Fibroblast of lung (primary cell): Measurements from ENCODE around the gene STARD4. TPM values are rescaled to one million over a fixed set of nuclear protein-coding genes. Genes with fewer than 3 reads are reported as not detected.

Source experiments
- DNase-seq, 2 donors: peaks; one replicate each; pipeline versions ENCODE4 v3.0.0 to v3.0.0-alpha.2; 2010; ENCODE audit warnings: low read depth in 2 of 2
- H2AFZ ChIP-seq: 2 replicates; pipeline ENCODE4 v1.5.1; 2012; ENCODE audit warnings: low read length, control low read depth, inconsistent platforms
- H3K27ac ChIP-seq: 2 replicates; pipeline ENCODE4 v1.5.1; 2011; ENCODE audit warnings: low read length, control low read depth; ENCODE audit not compliant: insufficient read depth
- H3K27me3 ChIP-seq: 2 replicates; pipeline ENCODE4 v1.5.1; 2011; ENCODE audit warnings: mild to moderate bottlenecking, low read length; ENCODE audit not compliant: control insufficient read depth, insufficient read depth
- H3K36me3 ChIP-seq: 2 replicates; pipeline ENCODE4 v1.5.1; 2011; ENCODE audit warnings: low read length; ENCODE audit not compliant: control insufficient read depth, insufficient read depth
- H3K4me1 ChIP-seq: 2 replicates; pipeline ENCODE4 v1.5.1; 2011; ENCODE audit warnings: low read length; ENCODE audit not compliant: control insufficient read depth, insufficient read depth; ENCODE audit errors: extremely low read depth
- H3K4me2 ChIP-seq: 2 replicates; pipeline ENCODE4 v1.5.1; 2011; ENCODE audit warnings: low read length, control low read depth; ENCODE audit not compliant: insufficient read depth; ENCODE audit errors: extremely low read depth
- H3K4me3 ChIP-seq, 4 experiments: fragments of 200-600 bp in 1 of 4; sonication (generic) in 1 of 4; replicated peaks in 1 of 4; 2 replicates each; pipeline ENCODE4 v1.5.1; 2011 to 2016; ENCODE audit warnings: low read length in 4 of 4, low read depth in 3 of 4, mild to moderate bottlenecking in 3 of 4, control low read depth in 2 of 4, inconsistent platforms in 1 of 4, mixed read lengths in 1 of 4; ENCODE audit not compliant: insufficient read depth in 1 of 4; ENCODE audit errors: control extremely low read depth in 1 of 4
- H3K79me2 ChIP-seq: 2 replicates; pipeline ENCODE4 v1.5.1; 2012; ENCODE audit warnings: mild to moderate bottlenecking, low read length, inconsistent platforms; ENCODE audit not compliant: control insufficient read depth, insufficient read depth
- H3K9ac ChIP-seq: 2 replicates; pipeline ENCODE4 v1.5.1; 2011; ENCODE audit warnings: mild to moderate bottlenecking, low read length, control low read depth; ENCODE audit not compliant: insufficient read depth
- H3K9me3 ChIP-seq: 2 replicates; pipeline ENCODE4 v1.5.1; 2012; ENCODE audit warnings: low read depth, low read length; ENCODE audit not compliant: control insufficient read depth, insufficient read depth
- H4K20me1 ChIP-seq: 2 replicates; pipeline ENCODE4 v1.5.1; 2011; ENCODE audit warnings: low read length; ENCODE audit not compliant: control insufficient read depth, insufficient read depth; ENCODE audit errors: extremely low read depth
- EZH2 ChIP-seq: IDR thresholded peaks from 2 replicates; pipeline ENCODE4 v1.5.1; 2012; ENCODE audit warnings: low read length, control low read depth, mild to moderate bottlenecking; ENCODE audit errors: missing control alignments
- polyA plus RNA-seq, 2 donors: library from polyadenylated mRNA; depleted of rRNA in 1 of 2; stranded (reverse) in 1 of 2; unstranded in 1 of 2; fragments of >200 nt; gene quantifications; 2 replicates each; pipeline ENCODE4 v1.2.1, GENCODE V29; 2011 to 2012; ENCODE audit warnings: missing spikeins in 1 of 2
- total RNA-seq: library from RNA; depleted of rRNA; stranded (reverse); fragments of >200 nt; gene quantifications from 2 replicates; pipeline ENCODE4 v1.2.1, GENCODE V29; 2014
- TF ChIP-seq, protein P1 (sequence below), 2 donors: IDR thresholded peaks in 1 of 2; conservative IDR thresholded peaks in 1 of 2; 1 replicate in 1 of 2; 2 replicates in 1 of 2; pipeline ENCODE4 v1.5.1; 2011 to 2012; ENCODE audit warnings: low read length in 2 of 2, control low read depth in 1 of 2, inconsistent platforms in 1 of 2, low read depth in 1 of 2, mild to moderate bottlenecking in 1 of 2

Gene STARD4
- total and polyA plus RNA-seq, 2 donors (not counting 1 experiment from before 2014, with no cell fraction given): 74.6 to 154 TPM

DNA sequence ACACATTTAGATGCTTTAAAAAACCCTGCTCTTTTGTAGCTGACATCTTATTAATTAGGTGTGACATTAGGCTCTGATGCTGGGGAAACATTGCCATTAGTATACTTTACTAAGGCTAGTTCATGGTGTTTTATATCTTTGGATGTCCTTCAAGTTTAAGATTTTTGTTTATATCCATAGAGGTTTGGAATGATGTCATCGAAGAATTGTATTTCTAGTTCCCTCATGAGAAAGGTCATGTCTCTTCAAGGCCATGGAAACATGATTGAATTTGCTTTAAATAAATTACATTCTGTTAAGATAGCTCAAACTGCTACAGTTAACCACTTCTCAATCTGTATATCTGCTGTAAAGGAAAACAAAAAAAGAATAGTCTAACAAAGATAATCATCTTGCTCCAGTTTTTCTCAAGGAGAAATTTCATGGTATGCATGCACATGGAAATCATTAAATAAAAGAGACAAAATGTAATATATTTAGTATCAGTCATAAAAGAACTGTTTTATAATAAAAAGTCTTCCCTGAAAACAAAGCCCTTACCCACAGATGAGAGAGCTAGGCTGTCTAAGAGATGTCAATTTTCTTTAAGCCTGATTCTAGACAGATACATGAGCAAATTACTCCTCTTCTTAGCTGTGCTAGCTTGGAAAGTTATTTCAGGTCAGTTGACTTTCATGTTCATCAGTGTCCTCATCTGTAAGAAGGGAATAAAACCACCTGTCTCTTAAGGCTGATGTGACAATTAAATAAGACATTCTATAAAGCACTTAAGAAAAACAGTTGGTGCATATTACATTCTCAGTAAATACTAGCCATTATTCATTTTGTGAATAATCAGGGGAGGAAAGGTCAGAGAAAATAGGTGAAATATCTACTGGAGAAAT, 25.0 kb upstream of the STARD4 start:
- peaks cover 2% of the 10 kb centered on the region for H3K4me1 ChIP-seq
- no peaks in the 10 kb centered on the region for H3K36me3 ChIP-seq
- H3K9me3 ChIP-seq: no peaks in the 10 kb centered on the region
- H4K20me1 ChIP-seq: no peaks in the 10 kb centered on the region
- H3K79me2 ChIP-seq: no peaks in the 10 kb centered on the region
- DNase-seq: peak; percentile 18 to 92
- H3K27ac ChIP-seq: no peak overlapping the region
- TF ChIP-seq, protein P1, sequence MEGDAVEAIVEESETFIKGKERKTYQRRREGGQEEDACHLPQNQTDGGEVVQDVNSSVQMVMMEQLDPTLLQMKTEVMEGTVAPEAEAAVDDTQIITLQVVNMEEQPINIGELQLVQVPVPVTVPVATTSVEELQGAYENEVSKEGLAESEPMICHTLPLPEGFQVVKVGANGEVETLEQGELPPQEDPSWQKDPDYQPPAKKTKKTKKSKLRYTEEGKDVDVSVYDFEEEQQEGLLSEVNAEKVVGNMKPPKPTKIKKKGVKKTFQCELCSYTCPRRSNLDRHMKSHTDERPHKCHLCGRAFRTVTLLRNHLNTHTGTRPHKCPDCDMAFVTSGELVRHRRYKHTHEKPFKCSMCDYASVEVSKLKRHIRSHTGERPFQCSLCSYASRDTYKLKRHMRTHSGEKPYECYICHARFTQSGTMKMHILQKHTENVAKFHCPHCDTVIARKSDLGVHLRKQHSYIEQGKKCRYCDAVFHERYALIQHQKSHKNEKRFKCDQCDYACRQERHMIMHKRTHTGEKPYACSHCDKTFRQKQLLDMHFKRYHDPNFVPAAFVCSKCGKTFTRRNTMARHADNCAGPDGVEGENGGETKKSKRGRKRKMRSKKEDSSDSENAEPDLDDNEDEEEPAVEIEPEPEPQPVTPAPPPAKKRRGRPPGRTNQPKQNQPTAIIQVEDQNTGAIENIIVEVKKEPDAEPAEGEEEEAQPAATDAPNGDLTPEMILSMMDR (conservative IDR thresholded peaks at IDR 0.05 in 1 of 2, IDR thresholded peaks at IDR 0.05 in 1 of 2; ENCODE audit: low read depth in 1 of 2, low read length in 2 of 2): no peak
- TF ChIP-seq EZH2: no peak
- H3K4me2 ChIP-seq: no peak overlapping the region
- no peak overlapping the region for H3K4me3 ChIP-seq
- H2AFZ ChIP-seq: no peak overlapping the region
- H3K9ac ChIP-seq: no peak overlapping the region
- no peaks in the 10 kb centered on the region for H3K27me3 ChIP-seq

DNA sequence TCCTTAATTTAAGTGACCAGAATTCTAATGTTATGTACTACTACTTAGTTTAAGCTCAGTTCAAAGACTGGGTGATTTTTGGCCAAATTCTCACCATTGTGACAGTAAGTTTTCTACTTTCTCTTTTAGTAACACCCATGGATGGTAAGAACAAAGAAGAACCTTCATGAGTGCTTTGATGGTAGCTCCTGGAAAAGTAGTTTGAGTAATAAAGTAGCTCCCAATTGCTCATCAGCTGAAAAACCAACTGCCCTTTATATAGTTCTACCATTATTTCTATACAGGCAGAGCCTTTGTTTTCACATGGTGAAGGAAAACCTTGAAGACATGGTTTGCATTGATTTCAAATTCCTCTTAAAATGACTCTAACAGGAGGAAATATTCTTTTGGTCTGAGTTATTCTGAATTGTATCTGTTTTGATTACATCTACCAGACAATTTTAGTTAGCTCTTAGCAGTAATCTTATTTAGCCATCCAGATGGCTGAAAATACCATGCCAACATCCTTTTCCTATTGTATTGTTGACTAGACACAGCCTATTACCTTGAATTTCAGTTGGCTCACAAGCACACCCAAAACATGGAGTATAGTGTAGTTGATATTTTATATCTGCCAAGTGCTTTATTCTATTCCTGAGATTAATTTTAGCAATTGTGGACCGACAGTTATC, 23.7 kb upstream of the STARD4 start:
- no peaks in the 10 kb centered on the region for H3K36me3 ChIP-seq
- H3K4me2 ChIP-seq: no peak overlapping the region
- H3K27ac ChIP-seq: no peak overlapping the region
- no peak overlapping the region for H2AFZ ChIP-seq
- no peak overlapping the region for H3K4me3 ChIP-seq
- no peak for DNase-seq
- H3K9ac ChIP-seq: no peak overlapping the region
- H3K79me2 ChIP-seq: no peaks in the 10 kb centered on the region
- no peaks in the 10 kb centered on the region for H3K9me3 ChIP-seq
- no peaks in the 10 kb centered on the region for H3K27me3 ChIP-seq
- no peaks in the 10 kb centered on the region for H4K20me1 ChIP-seq
- peaks cover 2% of the 10 kb centered on the region for H3K4me1 ChIP-seq
- TF ChIP-seq, protein P1 (conservative IDR thresholded peaks at IDR 0.05 in 1 of 2, IDR thresholded peaks at IDR 0.05 in 1 of 2; ENCODE audit: low read depth in 1 of 2, low read length in 2 of 2): no peak

DNA sequence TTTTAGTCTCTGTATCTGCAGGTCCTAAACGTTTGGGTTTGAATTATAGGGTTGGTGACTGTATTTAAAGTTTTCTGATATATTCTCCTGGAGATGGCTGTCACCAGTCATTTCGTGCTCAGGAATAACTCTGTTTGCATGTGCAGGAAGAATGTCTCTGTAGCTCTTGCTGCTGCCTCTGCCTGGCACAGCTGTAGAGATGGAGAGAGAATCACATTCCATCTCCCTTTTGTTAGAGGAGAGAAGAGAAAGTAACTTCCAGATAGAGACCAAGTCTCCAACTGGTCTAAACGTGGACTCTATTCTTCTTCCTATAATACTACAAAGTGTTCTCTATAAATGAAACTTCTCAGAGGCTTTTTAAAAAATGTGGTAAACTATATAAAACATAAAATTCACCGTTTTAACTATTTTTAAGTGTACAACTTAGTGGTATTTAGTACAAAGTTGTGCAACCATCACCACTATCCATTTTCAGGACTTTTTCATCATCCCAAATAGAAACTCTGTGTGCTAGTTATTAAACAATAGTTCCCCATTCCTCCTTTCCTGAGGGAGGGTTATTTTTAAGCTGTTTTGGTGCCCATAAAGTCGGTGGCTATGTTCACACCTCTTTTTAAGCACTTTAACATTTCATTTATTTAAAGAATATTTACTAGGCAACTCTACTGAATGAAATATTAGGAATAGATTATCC, 20.7 kb upstream of the STARD4 start:
- DNase-seq: peak in 1 of 2 donors; percentile 39
- Histone ChIP-seq H3K4me1 (peaks cover 2% of the 10 kb centered on the region), H4K20me1 (no peaks in the 10 kb centered on the region), H3K79me2 (no peaks in the 10 kb centered on the region), H3K9ac (no peak overlapping the region), H2AFZ (no peak overlapping the region), H3K27ac (no peak overlapping the region), H3K9me3 (no peaks in the 10 kb centered on the region), H3K36me3 (no peaks in the 10 kb centered on the region), H3K4me2 (no peak overlapping the region), H3K4me3 (no peak overlapping the region), H3K27me3 (no peaks in the 10 kb centered on the region)
- TF ChIP-seq, protein P1 (conservative IDR thresholded peaks at IDR 0.05 in 1 of 2, IDR thresholded peaks at IDR 0.05 in 1 of 2; ENCODE audit: low read depth in 1 of 2, low read length in 2 of 2): no peak
- TF ChIP-seq EZH2: no peak
